HG03575 (cell line): ENCODE data around the gene TRH.

ENCODE experiments used
- ATAC-seq: cut with Tn5 transposase; IDR thresholded peaks from one replicate; pipeline ENCODE4 v1.9.1; 2021; ENCODE audit not compliant: unreplicated experiment, insufficient number of reproducible peaks, low FRiP score; ENCODE audit errors: extremely low read depth

Gene TRH

DNA sequence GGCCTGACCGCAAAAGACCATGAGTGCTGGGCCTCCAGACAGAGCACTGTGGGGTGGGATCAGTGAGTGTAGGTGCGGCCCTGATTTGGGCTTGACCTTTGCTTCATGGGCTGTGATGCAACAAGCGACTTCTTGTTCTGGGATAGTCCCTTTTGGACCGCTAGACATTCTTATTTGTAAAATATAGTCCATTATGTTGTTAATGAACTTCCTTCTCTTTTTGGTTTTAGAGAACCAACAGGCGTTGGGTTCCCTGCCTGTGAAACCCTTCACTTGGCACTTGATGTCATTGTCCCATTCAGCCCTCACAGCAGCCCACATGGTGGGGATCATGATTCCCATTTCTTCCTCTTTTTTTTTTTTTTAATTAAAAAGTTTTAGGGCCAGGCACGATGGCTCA, 15.8 kb upstream of the TRH start:
- no peak for ATAC-seq

- no peak for ATAC-seq
Measured at GRCh38 chr3:129961141-129961541, 13.4 kb upstream of the TRH start.

GRCh38 chr3:129962600-129962999, 11.9 kb upstream of the TRH start:
- no peak for ATAC-seq

DNA sequence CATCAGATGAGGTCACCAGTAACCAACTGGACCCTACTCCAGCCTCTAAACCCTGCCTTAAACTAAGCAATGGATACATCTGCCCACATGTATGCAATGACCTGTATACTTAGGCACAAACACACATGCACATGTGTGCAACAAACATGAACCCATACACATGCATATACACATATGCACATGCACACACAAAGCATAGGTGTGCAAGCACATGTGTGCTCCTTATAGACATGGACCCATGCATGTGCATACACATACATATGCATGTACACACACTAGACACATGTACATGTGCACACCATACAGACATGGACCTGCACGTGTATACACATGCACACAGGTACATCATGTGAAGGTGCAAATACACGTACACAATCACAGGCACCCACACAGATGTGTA, 8.6 kb upstream of the TRH start:
- ATAC-seq = no peak

- no peak for ATAC-seq
Measured at GRCh38 chr3:129966876-129967275, 7.6 kb upstream of the TRH start.

DNA sequence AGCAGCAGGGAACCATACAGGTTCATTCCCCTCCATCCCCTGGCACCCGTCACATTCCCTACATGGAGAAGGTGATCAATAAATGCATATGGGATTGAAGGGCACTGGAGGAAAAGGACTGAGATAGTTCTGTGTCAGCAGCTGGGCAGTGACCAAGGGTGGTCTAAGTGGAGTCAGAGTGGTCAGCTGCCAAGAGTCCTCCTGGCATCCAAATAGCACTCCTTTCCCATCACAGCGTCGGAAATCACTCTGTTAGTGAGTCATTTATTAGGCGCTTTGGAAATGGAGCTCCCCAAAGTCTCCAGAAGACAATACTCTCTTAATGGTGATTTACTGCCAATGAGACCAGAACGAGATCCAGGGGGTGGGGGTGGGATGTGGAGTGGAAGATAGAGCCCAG, 6.8 kb upstream of the TRH start:
- ATAC-seq = no peak

DNA sequence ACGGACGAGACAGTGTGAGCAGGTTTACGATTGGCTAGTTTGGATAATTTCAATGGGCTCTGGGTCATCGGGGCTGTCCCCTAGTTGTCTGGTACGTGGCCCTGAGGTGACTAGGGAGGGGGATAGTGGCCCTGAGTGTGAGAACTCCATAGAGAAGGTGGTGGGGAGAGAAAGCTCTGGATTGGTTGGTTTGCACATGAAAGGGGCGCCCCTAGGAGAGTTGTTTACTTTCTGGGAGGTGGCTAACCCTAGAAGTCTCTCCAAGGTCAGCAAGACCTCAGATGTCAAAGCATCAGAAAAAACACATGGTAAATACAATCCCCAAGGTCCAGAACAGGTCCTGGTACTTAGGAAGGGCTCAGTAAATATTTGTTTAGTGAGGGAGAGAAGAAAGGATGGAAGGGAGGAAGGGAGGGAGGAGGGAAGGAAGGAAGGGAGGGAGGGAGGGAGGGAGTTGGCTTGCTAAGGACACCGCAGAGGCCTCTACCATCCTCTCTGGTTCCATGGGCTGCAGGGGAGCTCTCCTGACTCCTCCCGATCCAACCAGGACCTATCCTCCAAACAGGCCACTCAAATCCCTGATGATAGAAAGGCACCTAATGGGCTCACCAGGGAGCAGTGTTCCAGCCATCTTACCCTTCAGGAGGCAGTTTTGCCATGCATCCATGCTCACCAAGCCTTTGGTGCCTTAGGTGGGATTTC, 3.0 kb upstream of the TRH start:
- ATAC-seq = no peak

DNA sequence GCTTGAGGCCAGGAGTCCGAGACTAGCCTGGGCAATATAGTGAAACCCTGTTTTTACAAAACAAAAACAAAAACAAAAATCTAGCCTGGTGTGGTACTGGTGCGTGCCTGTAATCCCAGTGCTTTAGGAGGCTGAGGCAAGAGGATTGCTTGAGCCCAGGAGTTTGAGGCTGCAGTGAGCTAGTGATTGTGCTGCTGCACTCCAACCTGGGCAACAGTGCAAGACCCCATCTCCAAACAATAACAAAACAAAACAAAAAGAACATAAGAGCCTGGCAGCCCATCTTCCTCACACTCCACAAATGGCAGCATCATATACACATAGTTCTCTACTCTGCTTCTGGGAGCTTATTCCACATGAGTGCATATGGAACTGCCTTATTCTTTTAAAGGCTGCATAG, 2.2 kb upstream of the TRH start:
- ATAC-seq = no peak

- ATAC-seq = no peak
Measured at GRCh38 chr3:129973853-129974563, 512 bp upstream of the TRH start.

DNA sequence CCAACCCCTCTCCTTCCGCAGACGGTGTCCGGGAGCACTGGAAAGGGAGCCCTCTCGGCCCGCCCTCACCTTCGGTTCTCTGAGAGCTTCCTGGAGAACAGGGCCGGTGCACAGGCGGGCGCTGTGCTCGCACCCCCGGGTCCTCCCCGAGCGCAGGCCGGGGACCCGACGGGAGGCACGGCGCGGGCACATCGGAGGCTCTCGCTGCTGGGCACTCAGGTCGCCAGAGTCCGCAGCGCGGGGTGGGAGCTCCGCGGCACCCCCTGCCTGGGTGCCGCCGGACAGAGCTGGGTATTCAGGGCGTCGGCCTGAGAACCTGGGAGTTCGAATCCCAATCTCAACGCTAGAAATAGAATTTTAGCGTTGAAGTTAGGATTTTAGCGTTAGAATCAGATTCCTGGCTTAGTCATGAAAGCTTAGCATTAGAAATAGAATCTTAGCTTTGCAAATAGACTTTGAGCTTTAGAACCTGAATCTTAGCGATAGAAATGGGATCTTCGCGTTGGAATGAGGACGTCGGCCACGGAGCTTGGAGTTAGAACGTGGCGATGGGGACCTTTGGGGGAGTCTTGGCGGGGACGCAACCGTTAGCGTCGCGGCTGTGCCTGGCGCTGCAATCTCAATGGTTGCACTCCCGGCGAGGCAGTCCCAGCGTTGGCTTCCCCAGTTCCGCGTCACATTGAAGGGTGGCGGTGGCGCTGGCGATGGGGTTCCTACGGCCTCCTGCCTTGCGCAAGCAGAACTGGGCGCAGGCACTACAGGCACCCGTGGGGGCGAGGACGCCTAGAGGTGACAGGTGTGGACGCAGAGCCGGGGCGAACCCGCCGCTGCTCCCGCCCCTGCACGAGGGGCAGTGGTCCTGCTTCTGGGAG, 549 bp downstream of the TRH start:
- ATAC-seq = no peak

GRCh38 chr3:129975705-129976048, 1.2 kb downstream of the TRH start:
- ATAC-seq = no peak

- no peak for ATAC-seq
Measured at GRCh38 chr3:129976286-129976685, 1.8 kb downstream of the TRH start.

DNA sequence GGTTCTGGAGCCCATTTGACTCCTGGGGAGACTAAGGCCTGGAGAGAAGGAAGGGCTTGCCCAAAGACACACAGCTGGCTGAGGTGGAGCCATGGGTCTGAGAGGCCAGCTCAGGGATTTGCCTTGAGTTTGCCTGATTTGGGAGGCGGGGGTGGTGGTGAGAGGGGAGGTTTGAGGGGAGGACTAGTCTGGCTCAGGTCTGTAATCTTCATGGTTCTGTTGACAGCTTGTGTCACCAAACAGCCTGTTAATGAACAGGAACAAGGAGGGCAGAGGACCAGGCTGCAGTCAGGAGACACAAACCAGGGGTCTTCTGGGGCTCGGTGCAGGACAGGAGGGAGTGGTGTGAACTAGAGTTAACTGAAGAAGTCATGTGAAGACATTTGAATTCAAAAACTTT, 3.6 kb downstream of the TRH start:
- no peak for ATAC-seq

DNA sequence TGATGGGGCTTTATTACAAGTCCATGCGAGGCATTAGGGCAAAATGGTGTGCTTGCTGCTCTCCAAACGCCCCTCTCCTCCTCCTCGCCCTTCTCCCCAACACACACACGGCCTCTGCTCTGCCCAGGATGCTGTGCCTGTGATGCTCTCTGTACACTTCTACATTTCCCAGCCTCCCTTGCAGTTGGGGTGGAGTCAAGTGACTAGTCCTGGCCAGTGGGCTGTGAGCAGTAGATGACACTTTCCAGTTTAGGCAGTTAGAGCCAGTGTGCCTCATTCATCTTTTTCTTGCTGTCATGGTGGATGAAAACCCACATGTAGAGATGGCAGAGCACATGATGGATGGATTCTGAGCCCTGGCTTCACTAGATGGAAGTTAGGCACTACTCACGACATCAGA, 5.4 kb downstream of the TRH start:
- no peak for ATAC-seq

DNA sequence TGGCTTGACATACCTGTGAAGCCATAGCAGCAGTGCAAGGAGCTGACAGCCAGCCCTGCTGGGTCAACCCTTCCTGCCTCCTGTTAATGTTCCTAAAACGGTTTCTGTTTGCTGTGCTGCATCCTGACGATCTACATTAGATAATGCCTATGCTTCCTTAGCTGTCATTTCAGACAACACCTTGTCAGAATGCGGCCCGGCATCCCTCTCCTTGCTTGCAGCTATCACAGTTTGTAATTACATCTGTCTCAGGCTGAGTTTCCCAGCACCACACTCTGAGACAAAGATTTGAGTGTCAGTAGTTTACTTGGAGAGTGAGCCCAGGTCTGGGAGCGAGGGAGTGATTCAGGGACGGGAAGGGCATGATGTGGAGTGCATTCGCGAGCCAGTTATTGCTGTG, 9.0 kb downstream of the TRH start:
- no peak for ATAC-seq

DNA sequence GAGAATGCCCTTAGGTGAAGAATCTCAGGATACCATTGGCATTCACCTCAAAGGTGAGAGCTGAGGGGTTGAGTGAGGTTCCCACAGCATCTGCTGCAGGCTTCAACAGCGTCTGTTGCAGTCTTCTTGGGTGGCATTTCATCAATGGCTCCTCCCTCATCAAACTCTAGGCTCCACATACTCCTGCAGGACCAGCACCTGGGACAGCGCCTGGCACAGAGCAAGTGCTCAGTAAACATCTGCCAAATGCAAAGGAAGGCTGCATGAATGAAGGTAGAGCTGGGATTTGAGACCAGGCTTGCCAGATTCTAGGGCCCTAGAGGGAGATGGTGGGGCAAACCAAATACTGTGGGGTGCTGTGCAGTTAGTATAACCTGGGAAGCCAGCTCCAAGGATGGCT, 9.6 kb downstream of the TRH start:
- ATAC-seq = no peak

GRCh38 chr3:129985113-129985512, 10.6 kb downstream of the TRH start:
- no peak for ATAC-seq

DNA sequence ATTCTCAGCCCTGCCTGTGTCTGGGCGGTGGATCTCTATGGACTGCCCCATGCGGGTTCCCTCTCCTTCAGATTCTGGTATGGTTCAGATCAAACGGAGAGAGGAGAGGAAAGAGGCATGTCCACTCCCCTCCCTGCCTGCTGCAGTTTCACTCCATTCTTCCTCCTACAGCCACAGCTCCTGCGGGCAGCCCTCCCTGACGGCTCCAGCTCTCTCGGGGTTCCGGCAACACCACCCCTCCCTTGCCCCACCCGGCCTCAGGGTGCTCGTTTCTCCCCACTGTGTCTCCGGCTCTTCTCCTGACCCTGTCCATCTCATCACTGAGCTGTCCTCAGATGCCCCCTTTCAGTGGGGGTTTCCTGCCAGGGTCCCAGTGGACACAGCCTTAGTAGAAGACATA, 13.9 kb downstream of the TRH start:
- no peak for ATAC-seq

- ATAC-seq = no peak
Measured at GRCh38 chr3:129989414-129989813, 14.9 kb downstream of the TRH start.

DNA sequence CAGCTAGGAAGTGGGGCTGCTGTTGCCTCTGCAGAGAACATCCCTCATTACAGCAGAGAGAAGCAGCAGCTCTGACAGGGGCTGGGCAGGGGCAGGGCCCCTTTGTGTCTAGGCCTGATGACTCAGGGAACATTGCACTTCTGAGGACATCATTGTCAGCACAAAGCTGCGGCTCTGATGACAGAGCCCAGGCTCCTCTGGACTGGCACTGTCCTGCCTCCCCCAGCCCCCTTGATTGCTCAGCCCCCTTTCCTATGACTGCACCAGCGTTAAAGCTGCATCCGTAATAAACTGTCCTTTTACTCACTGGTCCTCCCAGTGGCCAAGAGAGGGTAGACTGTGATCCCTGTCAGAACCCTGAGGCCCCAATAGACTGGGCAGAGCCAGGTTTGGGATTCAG, 18.3 kb downstream of the TRH start:
- ATAC-seq = no peak
